MM.1S (cell line): ENCODE measurements around the gene ARHGEF1.

Experiments used
- EZH2 ChIP-seq: fragments of 300-600 bp; sonication (generic); optimal IDR thresholded peaks from 2 replicates; pipeline ENCODE3; 2017; ENCODE audit warnings: low read depth, mild to moderate bottlenecking, antibody characterized with exemption, low read length, mixed read lengths
- EZH2phosphoT487 ChIP-seq: fragments of 300-600 bp; sonication (generic); IDR thresholded peaks from 2 replicates; pipeline ENCODE4 v1.6.1; 2018; ENCODE audit warnings: antibody characterized with exemption, low read length
- TF ChIP-seq, protein P1 (sequence below): fragments of 300-600 bp; sonication (generic); IDR thresholded peaks from 2 replicates; pipeline ENCODE4 v1.5.1; 2016; ENCODE audit warnings: antibody characterized with exemption, low read length, mixed read lengths

DNA sequence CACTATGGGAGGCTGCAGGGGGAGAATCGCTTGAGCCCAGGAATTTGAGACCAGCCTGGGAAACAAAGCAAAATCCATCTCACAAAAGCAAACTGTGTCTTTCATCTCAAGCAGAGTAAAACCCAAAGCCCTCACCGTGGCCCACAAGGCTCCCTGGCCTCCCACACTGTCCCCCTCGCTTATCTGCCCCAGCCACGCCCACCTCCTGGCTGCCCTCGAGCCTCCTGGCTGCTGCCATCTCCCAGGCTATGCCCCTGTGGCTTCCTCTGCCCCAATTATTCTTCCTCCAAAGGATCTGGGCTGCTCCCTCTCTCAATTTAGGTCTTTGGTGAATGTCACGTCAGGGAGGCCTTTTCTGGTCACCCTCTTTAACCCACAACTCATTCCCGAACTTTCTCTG is 72.5 kb downstream of the ARHGEF1 start:
- TF ChIP-seq, protein P1, sequence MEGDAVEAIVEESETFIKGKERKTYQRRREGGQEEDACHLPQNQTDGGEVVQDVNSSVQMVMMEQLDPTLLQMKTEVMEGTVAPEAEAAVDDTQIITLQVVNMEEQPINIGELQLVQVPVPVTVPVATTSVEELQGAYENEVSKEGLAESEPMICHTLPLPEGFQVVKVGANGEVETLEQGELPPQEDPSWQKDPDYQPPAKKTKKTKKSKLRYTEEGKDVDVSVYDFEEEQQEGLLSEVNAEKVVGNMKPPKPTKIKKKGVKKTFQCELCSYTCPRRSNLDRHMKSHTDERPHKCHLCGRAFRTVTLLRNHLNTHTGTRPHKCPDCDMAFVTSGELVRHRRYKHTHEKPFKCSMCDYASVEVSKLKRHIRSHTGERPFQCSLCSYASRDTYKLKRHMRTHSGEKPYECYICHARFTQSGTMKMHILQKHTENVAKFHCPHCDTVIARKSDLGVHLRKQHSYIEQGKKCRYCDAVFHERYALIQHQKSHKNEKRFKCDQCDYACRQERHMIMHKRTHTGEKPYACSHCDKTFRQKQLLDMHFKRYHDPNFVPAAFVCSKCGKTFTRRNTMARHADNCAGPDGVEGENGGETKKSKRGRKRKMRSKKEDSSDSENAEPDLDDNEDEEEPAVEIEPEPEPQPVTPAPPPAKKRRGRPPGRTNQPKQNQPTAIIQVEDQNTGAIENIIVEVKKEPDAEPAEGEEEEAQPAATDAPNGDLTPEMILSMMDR, result no peak
- TF ChIP-seq EZH2, result no peak
- no peak for TF ChIP-seq EZH2phosphoT487
